PC-3 (cell line): ENCODE results near the gene TTC12. TPM values are rescaled to one million over a fixed set of nuclear protein-coding genes. Genes with fewer than 3 reads are reported as not detected.

Source experiments
- ATAC-seq: fragments of 200-7000 bp; cut with Tn5 transposase; 2 replicates; pipeline ENCODE4 v1.9.1; 2020; ENCODE audit warnings: mild to moderate bottlenecking, moderate library complexity
- BruUV-seq: library from RNA; stranded (reverse); fragments of 400-500 nt; replicated peaks from 2 replicates; lab custom pipeline; 2021; lab: Mats Ljungman, UMichigan
- CTCF ChIA-PET: fragments of 300-600 bp; sonication (Branson Sonifier 250); formaldehyde crosslinking; loops from one replicate; lab custom pipeline; 2022; ENCODE audit warnings: antibody characterized with exemption; lab: Charles Lee
- POLR2A ChIA-PET: fragments of 300-600 bp; sonication (Branson Sonifier 250); formaldehyde crosslinking; loops from one replicate; lab custom pipeline; 2022; ENCODE audit warnings: antibody characterized with exemption; ENCODE audit not compliant: unreplicated experiment; lab: Charles Lee
- DNase-seq: peaks from one replicate; pipeline ENCODE4 v3.0.0-alpha.2; 2015
- H2AFZ ChIP-seq: fragments of 300-600 bp; sonication (generic); 2 replicates; pipeline ENCODE4 v1.6.0; 2016; ENCODE audit warnings: antibody characterized with exemption, low read length
- H3F3A ChIP-seq: fragments of 300-600 bp; sonication (generic); one replicate; pipeline ENCODE4 v1.6.0; 2017; ENCODE audit warnings: antibody characterized with exemption, low read length, control low read depth, mild to moderate bottlenecking; ENCODE audit not compliant: unreplicated experiment
- H3K27ac ChIP-seq: fragments of 300-600 bp; sonication (generic); 2 replicates; pipeline ENCODE4 v1.5.1; 2016; ENCODE audit warnings: mild to moderate bottlenecking, low read length
- H3K27me3 ChIP-seq: fragments of 300-600 bp; sonication (generic); 2 replicates; pipeline ENCODE4 v1.6.1; 2016; ENCODE audit warnings: low read length, mixed read lengths
- H3K36me3 ChIP-seq: fragments of 300-600 bp; sonication (generic); 2 replicates; pipeline ENCODE4 v1.6.1; 2016; ENCODE audit warnings: low read depth, mixed run types, low read length, mixed read lengths
- H3K4me1 ChIP-seq: fragments of 300-600 bp; sonication (generic); 2 replicates; pipeline ENCODE4 v1.5.1; 2016; ENCODE audit warnings: low read length; ENCODE audit not compliant: insufficient read depth
- H3K4me2 ChIP-seq: fragments of 300-600 bp; sonication (generic); 2 replicates; pipeline ENCODE4 v1.6.0; 2016; ENCODE audit warnings: low read length
- H3K4me3 ChIP-seq: fragments of 300-600 bp; sonication (generic); 2 replicates; pipeline ENCODE4 v1.5.1; 2016; ENCODE audit warnings: mild to moderate bottlenecking, low read length, mixed read lengths
- H3K79me2 ChIP-seq: fragments of 300-600 bp; sonication (generic); 2 replicates; pipeline ENCODE4 v1.6.1; 2017; ENCODE audit warnings: low read length, mixed read lengths
- H3K9ac ChIP-seq: fragments of 300-600 bp; sonication (generic); 2 replicates; pipeline ENCODE4 v1.6.0; 2016; ENCODE audit warnings: mild to moderate bottlenecking, low read length
- H3K9me2 ChIP-seq: fragments of 300-600 bp; sonication (generic); replicated peaks from 2 replicates; pipeline ENCODE4 v1.6.1; 2016; ENCODE audit warnings: mixed run types, low read length, mixed read lengths
- H3K9me3 ChIP-seq: fragments of 300-600 bp; sonication (generic); 2 replicates; pipeline ENCODE4 v1.6.1; 2016; ENCODE audit warnings: low read length, mixed read lengths
- H4K20me1 ChIP-seq: fragments of 300-600 bp; sonication (generic); 2 replicates; pipeline ENCODE4 v1.6.1; 2016; ENCODE audit warnings: low read length, mixed read lengths
- CTCF ChIP-seq: fragments of 300-600 bp; sonication (generic); conservative IDR thresholded peaks from 2 replicates; pipeline ENCODE4 v1.5.1; 2017; ENCODE audit warnings: antibody characterized with exemption, low read depth, mild to moderate bottlenecking, low read length
- EZH2 ChIP-seq: fragments of 300-600 bp; sonication (generic); IDR thresholded peaks from one replicate; pipeline ENCODE4 v1.6.1; 2017; ENCODE audit warnings: antibody characterized with exemption, mild to moderate bottlenecking, low read length; ENCODE audit not compliant: unreplicated experiment
- EZH2phosphoT487 ChIP-seq: fragments of 300-600 bp; sonication (generic); IDR thresholded peaks from 2 replicates; pipeline ENCODE4 v1.6.1; 2018; ENCODE audit warnings: mild to moderate bottlenecking, antibody characterized with exemption, low read length, borderline replicate concordance
- intact Hi-C: fragments of 100-400 bp; cut with micrococcal nuclease; formaldehyde crosslinking; loops from 2 replicates; pipeline ENCODE4 v1.9.0; 2023
- total RNA-seq: library from RNA; depleted of rRNA; stranded (reverse); fragments of >200 nt; gene quantifications from 2 replicates; pipeline ENCODE4 v1.2.3, GENCODE V29; 2014

The TTC12 gene
- total RNA-seq, 1 experiment from 2014 or later = 13.1 TPM

GRCh38 chr11:113283881-113284280 is 30.5 kb upstream of the TTC12 start:
- Histone ChIP-seq H3K79me2 (no peaks in the 10 kb centered on the region), H3K27ac (no peak overlapping the region), H3K9me3 (no peaks in the 10 kb centered on the region), H4K20me1 (no peaks in the 10 kb centered on the region), H2AFZ (no peak overlapping the region), H3F3A (no peaks in the 10 kb centered on the region), H3K36me3 (no peaks in the 10 kb centered on the region), H3K4me3 (no peak overlapping the region), H3K4me2 (no peak overlapping the region), H3K9ac (no peak overlapping the region), H3K4me1 (no peaks in the 10 kb centered on the region), H3K9me2 (no peaks in the 10 kb centered on the region), H3K27me3 (peaks cover 31% of the 10 kb centered on the region; the same call in 1 of the 2 replicates)
- BruUV-seq = no TSS peak
- DNase-seq = no peak
- TF ChIP-seq CTCF (no peak), EZH2phosphoT487 (no peak), EZH2 (no peak)
- ChIA-PET CTCF (no interaction called here), POLR2A (interaction anchor here (0.6 kb wide), 1 partner anchor 232 kb away, joined by 3 read pairs; no protein-coding TSS in a partner anchor)
- intact Hi-C loops = no loop called here
- ATAC-seq = no peak

- TF ChIP-seq CTCF = no peak
- TF ChIP-seq EZH2 = no peak
- TF ChIP-seq EZH2phosphoT487 = no peak
- H3K79me2 ChIP-seq = no peaks in the 10 kb centered on the region
- H4K20me1 ChIP-seq = no peaks in the 10 kb centered on the region
- peaks cover 25% of the 10 kb centered on the region; the same call in 1 of the 2 replicates for H3K27me3 ChIP-seq
- H3K9ac ChIP-seq = no peak overlapping the region
- no peaks in the 10 kb centered on the region for H3K36me3 ChIP-seq
- DNase-seq (no peak), ATAC-seq (no peak)
- no peak overlapping the region for H3K4me3 ChIP-seq
- H2AFZ ChIP-seq = no peak overlapping the region
- no peaks in the 10 kb centered on the region for H3K4me1 ChIP-seq
- intact Hi-C loops = loop anchor here (5.0 kb wide), 1 partner anchor 1069 kb away; no protein-coding TSS in a partner anchor
- H3K4me2 ChIP-seq = no peak overlapping the region
- no peaks in the 10 kb centered on the region for H3K9me2 ChIP-seq
- BruUV-seq = no TSS peak
- POLR2A ChIA-PET = no interaction called here
- no peaks in the 10 kb centered on the region for H3K9me3 ChIP-seq
- H3K27ac ChIP-seq = no peak overlapping the region
- CTCF ChIA-PET = interaction anchor here (0.5 kb wide), 1 partner anchor 84 kb away, joined by 3 read pairs; no protein-coding TSS in a partner anchor
- H3F3A ChIP-seq = no peaks in the 10 kb centered on the region
Observed at GRCh38 chr11:113286009-113286408, 28.4 kb upstream of the TTC12 start.
